Measurements from ENCODE around the gene DCAF8L2. TPM values are rescaled to one million over a fixed set of nuclear protein-coding genes. Genes with fewer than 3 reads are reported as not detected.
A peak's percentile ranks its signal among the peaks of the same experiment; 100 is the strongest.

Gene DCAF8L2
- total and polyA plus RNA-seq, 2 donors (not counting 3 experiments of a cell fraction or from before 2014, with no cell fraction given): 0.15 to 0.36 TPM

DNA sequence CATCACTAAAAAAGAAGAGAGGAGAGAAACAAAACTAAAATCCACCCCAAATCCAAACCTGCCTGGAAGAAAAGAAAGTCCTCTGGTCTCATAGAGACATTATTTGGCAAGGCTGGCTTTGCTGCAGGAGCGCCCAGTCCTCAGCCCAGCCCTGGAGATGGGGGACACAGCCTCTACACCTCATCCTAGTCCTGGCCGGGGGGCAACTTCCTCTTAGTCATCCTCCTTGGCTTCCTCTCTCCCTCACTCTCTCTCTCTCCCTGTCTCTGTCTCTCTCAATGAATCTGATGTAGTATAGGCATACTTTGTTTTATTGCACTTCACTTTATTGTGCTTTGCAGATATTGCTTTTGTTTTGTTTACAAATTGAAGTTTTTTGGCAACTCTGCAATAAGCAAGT lies 161.8 kb downstream of the DCAF8L2 start:
- H3K9ac ChIP-seq (replicated peaks; ENCODE audit: extremely low read depth, insufficient read depth, low read length): no peak overlapping the region
- POLR2A ChIA-PET: no interaction called here
- peak; percentile 2 for DNase-seq (ENCODE audit: low read depth, low spot score)
- peak; percentile 70 for FAIRE-seq
- TF ChIP-seq MAX (IDR thresholded peaks at IDR 0.05; ENCODE audit: insufficient read depth, insufficient read length): no peak
- no peak for TF ChIP-seq CTCF (IDR thresholded peaks at IDR 0.05; ENCODE audit: extremely low read depth in 1 of 2, insufficient read depth in 1 of 2, low read depth in 1 of 2, low read length in 2 of 2)
- TF ChIP-seq POLR2A (IDR thresholded peaks at IDR 0.05; ENCODE audit: low read depth, low read length): no peak
- no peak for TF ChIP-seq POLR2AphosphoS5 (IDR thresholded peaks at IDR 0.05; ENCODE audit: insufficient read depth, low read depth, low read length)
- peak; percentile 21 for TF ChIP-seq FOS (IDR thresholded peaks at IDR 0.05; ENCODE audit: borderline replicate concordance, insufficient read depth, low read length)
- TF ChIP-seq GATA2 (IDR thresholded peaks at IDR 0.05; ENCODE audit: insufficient read depth, insufficient read length, low read depth, low read length): no peak
- TF ChIP-seq EZH2 (IDR thresholded peaks at IDR 0.05; ENCODE audit: borderline replicate concordance, low read depth, low read length, severe bottlenecking): no peak
- no TSS peak for BruUV-seq (replicated peaks)
- CTCF ChIA-PET: no interaction called here
- H3K79me2 ChIP-seq (ENCODE audit: control insufficient read depth, insufficient read depth, low read length): no peaks in the 10 kb centered on the region
- no peaks in the 10 kb centered on the region for H3K27me3 ChIP-seq (ENCODE audit: control insufficient read depth in 2 of 2, insufficient read depth in 2 of 2, low read length in 2 of 2)
- intact Hi-C loops (cut with micrococcal nuclease) (no loop called here), dilution Hi-C loops (cut with MboI; ENCODE audit: extremely low pct_ligation_motif_present, low sequenced_read_pairs) (no loop called here)
- H3K4me3 ChIP-seq (replicated peaks in 1 of 3; ENCODE audit: insufficient read depth in 1 of 3, low read depth in 1 of 3, low read length in 3 of 3): no peak overlapping the region
- H3K9me3 ChIP-seq (replicated peaks; ENCODE audit: control insufficient read depth, insufficient read depth, low read length): no peaks in the 10 kb centered on the region
- no peaks in the 10 kb centered on the region for H3K4me1 ChIP-seq (ENCODE audit: control insufficient read depth, extremely low read depth, insufficient read depth, low read length)
- no peak overlapping the region for H3K4me2 ChIP-seq (ENCODE audit: insufficient read depth, low read length)
- H3K9me1 ChIP-seq (replicated peaks; ENCODE audit: control insufficient read depth, extremely low read depth, insufficient read depth, low read length): no peaks in the 10 kb centered on the region
- H3K27ac ChIP-seq (ENCODE audit: insufficient read depth, low read depth, low read length): no peak overlapping the region
- no peaks in the 10 kb centered on the region for H4K20me1 ChIP-seq (replicated peaks; ENCODE audit: control insufficient read depth, extremely low read depth, insufficient read depth, low read length)
- H3K36me3 ChIP-seq (ENCODE audit: control insufficient read depth in 2 of 2, extremely low read depth in 1 of 2, insufficient read depth in 2 of 2, low read length in 2 of 2): no peaks in the 10 kb centered on the region
- H2AFZ ChIP-seq (ENCODE audit: low read depth, low read length): no peak overlapping the region
